Kidney glomerular epithelial cell (primary cell): Measurements from ENCODE around the gene POLG2.

Source experiments
- DNase-seq: peaks from one replicate; lab custom pipeline; 2025; lab: John Stamatoyannopoulos, UW

POLG2 gene

GRCh38 chr17:64496786-64497564 lies at the start of gene POLG2:
Gene POLG2 (minus strand): TSS chr17:64497054. CDS start chr17:64496968, 86 bp downstream.
- peak; percentile 90 for DNase-seq

DNA sequence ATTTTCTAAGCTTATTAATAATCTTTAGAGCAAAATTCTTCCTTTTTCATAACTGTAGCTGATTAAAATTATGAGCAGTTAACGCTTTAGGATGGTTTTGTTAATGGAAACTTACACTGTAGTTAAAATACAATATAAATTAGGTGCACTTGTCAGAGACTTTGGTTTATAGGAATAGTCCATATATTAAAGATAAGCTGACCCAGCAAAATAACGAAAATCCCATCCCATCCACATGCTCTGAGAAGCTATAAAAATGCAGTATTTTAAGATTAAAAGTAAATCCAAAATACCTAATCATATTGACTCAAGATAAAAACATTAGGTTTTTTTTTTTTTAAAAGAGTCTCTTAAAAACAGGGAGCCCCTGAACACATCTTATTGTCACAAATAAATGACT lies 47.9 kb upstream of the POLG2 start:
- no peak for DNase-seq

- no peak for DNase-seq
Measured at GRCh38 chr17:64540118-64540776, 43.4 kb upstream of the POLG2 start.

GRCh38 chr17:64538508-64539130 lies 41.8 kb upstream of the POLG2 start:
- DNase-seq: no peak

- DNase-seq: no peak
Measured at GRCh38 chr17:64537488-64537887, 40.6 kb upstream of the POLG2 start.

DNA sequence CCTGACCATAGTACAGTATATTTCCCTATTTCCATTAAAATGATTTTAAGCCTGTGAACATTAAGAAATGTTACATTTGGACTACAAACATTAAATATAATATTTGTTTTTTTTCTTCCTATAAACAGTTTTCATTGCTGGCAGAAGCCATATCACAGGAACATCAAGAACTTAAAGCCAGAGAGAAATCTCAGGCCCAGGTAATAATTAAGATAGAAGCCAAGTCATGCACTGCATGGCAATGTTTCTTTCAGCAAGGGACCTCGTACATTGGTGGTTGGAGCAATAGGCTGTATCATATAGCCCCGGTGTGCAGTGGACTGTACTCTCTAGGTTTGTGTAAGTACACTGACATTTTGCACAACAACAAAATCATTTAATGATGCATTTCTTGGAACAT lies 40.1 kb upstream of the POLG2 start:
- no peak for DNase-seq

- DNase-seq: no peak
Measured at GRCh38 chr17:64535357-64535756, 38.5 kb upstream of the POLG2 start.

GRCh38 chr17:64534187-64534586 lies 37.3 kb upstream of the POLG2 start:
- DNase-seq: no peak

- DNase-seq: no peak
Measured at GRCh38 chr17:64533784-64534183, 36.9 kb upstream of the POLG2 start.

- no peak for DNase-seq
Measured at GRCh38 chr17:64532409-64532808, 35.6 kb upstream of the POLG2 start.

DNA sequence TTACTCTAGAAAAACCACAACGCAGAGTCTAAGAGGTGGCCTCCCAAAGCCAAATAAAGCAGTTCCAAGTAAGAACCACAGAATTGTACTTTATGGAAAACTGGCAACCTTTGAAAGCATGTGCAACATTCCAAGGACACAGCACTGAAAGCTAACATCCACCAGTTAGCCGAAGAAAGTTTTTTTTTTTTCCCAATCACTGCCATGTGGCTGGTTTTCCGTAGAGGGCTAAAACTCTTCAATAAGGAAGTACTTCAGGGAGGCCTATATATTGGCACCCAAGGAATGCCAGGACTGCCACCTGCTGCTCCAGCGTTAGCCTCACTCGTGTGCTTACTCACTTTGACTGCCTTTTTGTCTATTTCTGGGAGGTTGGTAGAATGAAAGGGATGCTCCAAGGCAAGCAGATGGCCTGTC lies 35.1 kb upstream of the POLG2 start:
- DNase-seq: no peak

- DNase-seq: no peak
Measured at GRCh38 chr17:64529221-64529620, 32.4 kb upstream of the POLG2 start.

GRCh38 chr17:64527914-64528313 lies 31.1 kb upstream of the POLG2 start:
- DNase-seq: no peak

GRCh38 chr17:64520359-64520758 lies 23.5 kb upstream of the POLG2 start:
- DNase-seq: no peak

- no peak for DNase-seq
Measured at GRCh38 chr17:64519601-64520000, 22.7 kb upstream of the POLG2 start.

DNA sequence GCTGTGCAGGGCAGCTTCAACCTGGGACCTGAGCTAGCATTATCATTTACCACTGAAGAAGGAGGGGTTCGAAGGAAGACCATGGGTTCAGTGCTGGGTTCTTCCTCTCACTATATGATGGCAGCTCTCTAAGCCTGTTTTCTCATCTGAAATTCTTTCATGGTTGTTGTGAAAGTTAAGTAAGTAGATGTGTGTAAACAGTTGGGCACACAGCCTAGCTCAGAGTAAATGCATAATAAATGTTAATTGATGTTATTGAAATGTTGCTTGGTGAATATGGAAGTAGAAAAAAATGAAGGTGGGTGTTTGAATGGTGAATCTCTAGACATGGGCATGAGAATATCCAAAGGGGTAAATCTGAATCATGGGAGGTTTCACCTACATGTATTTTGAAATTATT lies 19.0 kb upstream of the POLG2 start:
- DNase-seq: no peak

DNA sequence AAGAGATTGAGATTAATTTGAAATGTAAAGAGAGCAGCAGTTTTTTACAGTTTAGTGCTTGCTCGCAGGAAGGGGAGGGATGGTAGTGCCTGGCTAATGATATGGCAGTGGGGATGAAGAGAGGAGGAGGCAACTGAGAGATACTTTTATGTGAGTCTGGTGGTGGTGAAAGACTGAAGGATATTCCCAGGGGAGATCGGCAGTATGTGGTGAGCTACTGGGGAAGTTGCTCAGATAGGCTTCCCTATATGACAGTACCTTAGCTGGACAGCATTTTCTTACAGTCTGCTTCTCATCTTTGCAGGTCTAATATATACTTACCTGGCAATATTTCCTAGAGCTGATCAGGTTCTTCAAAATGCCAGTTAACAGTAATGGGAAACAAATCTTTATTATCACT lies 18.6 kb upstream of the POLG2 start:
- DNase-seq: no peak

DNA sequence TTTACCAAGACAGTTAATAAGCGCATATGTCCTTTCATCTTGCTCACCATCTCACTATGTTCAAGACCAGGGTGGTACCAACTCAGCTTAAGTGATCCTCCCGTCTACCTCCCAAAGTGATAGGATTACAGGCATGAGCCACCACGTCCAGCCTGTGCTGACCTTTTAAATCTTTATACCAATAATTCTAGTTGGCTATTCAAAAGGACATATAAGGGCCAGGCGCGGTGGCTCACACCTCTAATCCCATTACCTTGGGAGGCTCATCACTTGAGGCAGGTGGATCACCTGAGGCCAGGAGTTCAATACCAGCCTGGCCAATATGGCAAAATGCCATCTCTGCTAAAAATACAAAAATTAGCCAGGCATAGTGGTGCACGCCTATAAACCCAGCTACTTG lies 12.3 kb upstream of the POLG2 start:
- no peak for DNase-seq

- no peak for DNase-seq
Measured at GRCh38 chr17:64508683-64509082, 11.8 kb upstream of the POLG2 start.

DNA sequence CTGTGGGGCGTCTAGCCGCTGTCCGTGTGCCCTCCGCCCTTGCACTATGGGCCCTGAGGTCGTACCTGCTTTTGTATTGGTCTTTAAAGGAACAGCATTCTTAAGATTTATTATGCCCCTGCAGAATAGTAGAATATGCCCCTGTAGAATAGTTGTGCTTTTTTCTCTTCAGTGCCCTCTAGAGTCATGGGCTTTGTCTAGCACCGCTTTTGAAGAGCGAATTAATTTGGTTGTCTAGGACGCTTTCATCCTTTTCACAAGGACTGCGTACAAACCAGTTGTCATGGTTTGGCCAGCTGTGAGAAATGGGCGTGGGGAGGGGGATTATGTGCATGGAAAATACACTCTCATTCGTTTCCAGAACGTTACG lies 10.5 kb upstream of the POLG2 start:
- DNase-seq: peak; percentile 63

DNA sequence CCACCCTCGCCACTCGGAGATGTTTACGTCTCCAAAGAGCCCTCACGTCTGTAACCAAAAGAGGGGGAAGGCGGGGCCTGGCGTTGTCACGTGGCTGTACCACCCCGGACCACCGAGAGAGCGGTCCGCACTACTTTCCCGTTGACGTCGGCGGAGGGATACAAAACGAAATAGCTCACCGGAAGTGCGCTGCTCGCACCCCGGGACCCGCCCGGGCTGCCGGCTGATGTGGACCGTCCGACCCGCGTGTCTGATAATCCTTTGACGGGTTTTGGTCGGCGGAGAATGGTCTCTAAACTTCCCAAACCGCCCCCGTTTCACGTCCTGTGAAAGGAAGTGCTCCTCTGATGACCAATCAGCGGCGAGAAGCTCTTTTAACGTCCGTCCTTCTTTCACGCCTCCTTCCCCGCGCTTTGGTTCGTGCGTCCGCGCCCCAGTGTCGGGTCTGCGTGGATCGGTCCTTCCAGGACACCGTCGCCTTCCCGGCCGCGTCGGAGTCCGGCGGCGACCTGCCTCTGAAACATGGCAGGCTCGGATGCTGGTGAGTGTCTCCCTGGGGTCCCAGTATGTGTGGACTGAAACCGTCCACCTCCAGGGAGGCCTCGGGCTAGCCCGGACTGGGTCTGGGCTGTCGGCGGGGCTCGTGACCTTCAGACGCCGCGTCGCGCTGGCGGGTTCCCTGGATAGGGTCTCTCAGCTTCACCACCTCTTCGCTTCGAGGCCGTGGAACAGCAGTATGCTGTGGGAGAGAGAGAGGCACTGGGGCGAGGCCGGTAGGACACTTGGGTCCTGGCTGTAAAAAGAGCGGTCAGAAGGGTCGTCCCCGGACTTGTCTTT lies 9.9 kb upstream of the POLG2 start, which contains the start of gene CEP95:
CEP95 (plus strand) TSS at position 402 of the 837 bp plus-strand sequence; CDS start at position 523, 121 bp downstream.
- no peak for DNase-seq

DNA sequence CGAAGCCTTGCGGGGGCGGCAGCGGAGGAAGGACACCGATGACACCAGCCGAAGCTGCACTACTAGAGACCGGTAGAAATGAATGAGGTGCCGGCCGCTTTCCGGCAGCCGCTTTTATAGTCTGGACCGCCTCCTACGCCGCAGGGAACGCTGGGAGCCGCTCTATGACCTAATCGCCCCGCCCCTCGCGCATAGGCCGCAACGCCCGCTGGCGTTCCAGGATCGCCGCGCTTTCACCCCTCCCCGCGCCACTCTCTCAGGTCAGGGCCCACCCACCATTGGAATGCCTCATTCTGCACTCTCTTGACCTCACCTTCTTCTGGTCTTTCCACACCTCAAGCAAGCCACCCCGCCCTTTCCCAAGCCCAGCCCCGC lies 9.3 kb upstream of the POLG2 start, which contains the start of gene DDX5:
DDX5 (minus strand) TSS at position 89 of the 375 bp plus-strand sequence. CDS start 170 bp downstream, outside the sequence.
- DNase-seq: peak; percentile 98
